Measurements from ENCODE around the gene ZFYVE21. TPM values are rescaled to one million over a fixed set of nuclear protein-coding genes. Genes with fewer than 3 reads are reported as not detected.

Gene ZFYVE21
- total RNA-seq, 1 donor from 2014 or later, result 61.3 TPM

- H3K4me1 ChIP-seq, result peaks cover 36% of the 10 kb centered on the region
- no peak for ATAC-seq
- H3K4me3 ChIP-seq, result no peak overlapping the region
- no peak for DNase-seq
- intact Hi-C loops (cut with DNase I), result no loop called here
- H3K27ac ChIP-seq, result no peak overlapping the region
- H3K9me3 ChIP-seq, result no peaks in the 10 kb centered on the region
- no peaks in the 10 kb centered on the region for H3K36me3 ChIP-seq
- no peaks in the 10 kb centered on the region for H3K27me3 ChIP-seq
- TF ChIP-seq CTCF (IDR thresholded peaks at IDR 0.05), result no peak
These were observed 5.9 kb downstream of the ZFYVE21 start for GRCh38 chr14:103721334-103722120.

GRCh38 chr14:103723748-103724081 is 8.1 kb downstream of the ZFYVE21 start:
- no peak overlapping the region for H3K4me3 ChIP-seq

GRCh38 chr14:103724116-103724515 is 8.5 kb downstream of the ZFYVE21 start:
- ATAC-seq (no peak), DNase-seq (no peak)
- Histone ChIP-seq H3K4me1 (peaks cover 18% of the 10 kb centered on the region), H3K27me3 (no peaks in the 10 kb centered on the region), H3K4me3 (no peak overlapping the region), H3K36me3 (peaks cover 4% of the 10 kb centered on the region), H3K9me3 (no peaks in the 10 kb centered on the region), H3K27ac (peak overlapping the region; percentile 55)
- intact Hi-C loops (cut with DNase I), result no loop called here
- peak; percentile 6 for TF ChIP-seq CTCF (IDR thresholded peaks at IDR 0.05)

More at GRCh38 chr14:103723748-103724081, 8.1 kb downstream of the ZFYVE21 start:
- intact Hi-C loops (cut with DNase I), result no loop called here
- no peak for TF ChIP-seq CTCF (IDR thresholded peaks at IDR 0.05)
- Histone ChIP-seq H3K4me1 (peaks cover 20% of the 10 kb centered on the region), H3K27me3 (no peaks in the 10 kb centered on the region), H3K36me3 (peaks cover under 1% of the 10 kb centered on the region), H3K27ac (peak overlapping the region; percentile 55), H3K9me3 (no peaks in the 10 kb centered on the region)
- ATAC-seq, result no peak
- no peak for DNase-seq

GRCh38 chr14:103725001-103725682 is 9.5 kb downstream of the ZFYVE21 start:
- intact Hi-C loops (cut with DNase I), result no loop called here
- no peak for ATAC-seq
- no peak for DNase-seq
- Histone ChIP-seq H3K36me3 (peaks cover 15% of the 10 kb centered on the region), H3K27me3 (no peaks in the 10 kb centered on the region), H3K9me3 (no peaks in the 10 kb centered on the region), H3K4me1 (peaks cover 18% of the 10 kb centered on the region), H3K27ac (no peak overlapping the region), H3K4me3 (no peak overlapping the region)
- no peak for TF ChIP-seq CTCF (IDR thresholded peaks at IDR 0.05)

GRCh38 chr14:103725739-103726395 is 10.3 kb downstream of the ZFYVE21 start:
- H3K4me3 ChIP-seq, result no peak overlapping the region
- TF ChIP-seq CTCF (IDR thresholded peaks at IDR 0.05), result no peak
- H3K9me3 ChIP-seq, result no peaks in the 10 kb centered on the region
- H3K27ac ChIP-seq, result no peak overlapping the region
- DNase-seq (no peak), ATAC-seq (no peak)
- H3K27me3 ChIP-seq, result no peaks in the 10 kb centered on the region
- H3K4me1 ChIP-seq, result peaks cover 18% of the 10 kb centered on the region
- H3K36me3 ChIP-seq, result peaks cover 19% of the 10 kb centered on the region
- intact Hi-C loops (cut with DNase I), result no loop called here

All from upper lobe of right lung (tissue), 1 donor.